Gastrocnemius medialis (tissue), 4 donors: Measurements from ENCODE around the gene IGFL4.

Experiments
- POLR2A ChIP-seq, 2 donors: fragments of 450-650 bp; IDR thresholded peaks; one replicate each; pipeline ENCODE4 v1.6.1; 2017; ENCODE audit warnings: antibody characterized with exemption in 2 of 2, mild to moderate bottlenecking in 2 of 2, moderate library complexity in 2 of 2
- TF ChIP-seq, protein P1 (sequence below), 5 experiments: fragments of 450-650 bp in 3 of 5; fragments of 200-600 bp in 2 of 5; sonication (generic) in 2 of 5; IDR thresholded peaks in 4 of 5; conservative IDR thresholded peaks in 1 of 5; 1 replicate in 4 of 5; 2 replicates in 1 of 5; pipeline ENCODE4 v1.5.1; 2016 to 2019; ENCODE audit warnings: antibody characterized with exemption in 5 of 5, mild to moderate bottlenecking in 3 of 5, moderate library complexity in 3 of 5

DNA sequence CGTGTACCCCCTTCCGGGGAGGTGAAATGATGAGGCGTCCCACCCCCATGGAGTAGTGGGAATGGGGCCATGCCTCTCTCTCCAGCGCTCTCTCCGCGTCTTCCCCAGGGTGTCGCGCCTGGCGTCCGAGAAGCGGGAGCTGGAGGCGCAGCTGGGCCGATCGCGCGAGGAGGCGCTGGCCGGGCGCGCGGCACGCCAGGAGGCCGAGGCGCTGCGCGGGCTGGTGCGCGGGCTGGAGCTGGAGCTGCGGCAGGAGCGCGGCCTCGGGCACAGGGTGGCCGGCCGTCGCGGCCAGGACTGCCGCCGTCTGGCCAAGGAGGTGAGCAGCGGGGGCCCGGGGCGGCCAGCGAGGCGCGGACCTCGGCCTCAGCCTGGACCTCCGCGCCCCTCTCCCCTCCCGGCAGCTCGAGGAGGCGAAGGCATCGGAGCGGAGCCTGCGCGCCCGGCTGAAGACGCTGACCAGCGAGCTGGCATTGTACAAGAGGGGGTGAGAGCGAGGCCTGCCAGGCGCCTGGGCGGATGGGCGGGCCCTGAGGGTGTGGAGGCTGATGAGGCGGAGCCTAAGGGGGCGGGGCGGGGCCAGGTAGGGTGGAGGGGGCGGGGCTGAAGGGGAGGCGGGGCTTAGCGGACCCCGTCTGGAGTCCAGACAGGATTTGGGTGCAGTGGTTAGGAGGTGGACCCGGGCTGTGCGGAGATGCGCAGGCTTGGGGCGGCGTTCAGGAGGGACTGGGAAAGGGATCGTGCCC is 25.7 kb downstream of the IGFL4 start:
- no peak for TF ChIP-seq POLR2A (IDR thresholded peaks at IDR 0.05)
- TF ChIP-seq, protein P1, sequence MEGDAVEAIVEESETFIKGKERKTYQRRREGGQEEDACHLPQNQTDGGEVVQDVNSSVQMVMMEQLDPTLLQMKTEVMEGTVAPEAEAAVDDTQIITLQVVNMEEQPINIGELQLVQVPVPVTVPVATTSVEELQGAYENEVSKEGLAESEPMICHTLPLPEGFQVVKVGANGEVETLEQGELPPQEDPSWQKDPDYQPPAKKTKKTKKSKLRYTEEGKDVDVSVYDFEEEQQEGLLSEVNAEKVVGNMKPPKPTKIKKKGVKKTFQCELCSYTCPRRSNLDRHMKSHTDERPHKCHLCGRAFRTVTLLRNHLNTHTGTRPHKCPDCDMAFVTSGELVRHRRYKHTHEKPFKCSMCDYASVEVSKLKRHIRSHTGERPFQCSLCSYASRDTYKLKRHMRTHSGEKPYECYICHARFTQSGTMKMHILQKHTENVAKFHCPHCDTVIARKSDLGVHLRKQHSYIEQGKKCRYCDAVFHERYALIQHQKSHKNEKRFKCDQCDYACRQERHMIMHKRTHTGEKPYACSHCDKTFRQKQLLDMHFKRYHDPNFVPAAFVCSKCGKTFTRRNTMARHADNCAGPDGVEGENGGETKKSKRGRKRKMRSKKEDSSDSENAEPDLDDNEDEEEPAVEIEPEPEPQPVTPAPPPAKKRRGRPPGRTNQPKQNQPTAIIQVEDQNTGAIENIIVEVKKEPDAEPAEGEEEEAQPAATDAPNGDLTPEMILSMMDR (IDR thresholded peaks at IDR 0.05 in 4 of 5, conservative IDR thresholded peaks at IDR 0.05 in 1 of 5), result no peak
